ENCODE data around the gene DUOX1.
"Not testable (repeated sequence)": the region's sequence is repeated elsewhere in the genome, so short reads cannot be mapped to it uniquely, and the experiment has no call there.

Gene DUOX1

DNA sequence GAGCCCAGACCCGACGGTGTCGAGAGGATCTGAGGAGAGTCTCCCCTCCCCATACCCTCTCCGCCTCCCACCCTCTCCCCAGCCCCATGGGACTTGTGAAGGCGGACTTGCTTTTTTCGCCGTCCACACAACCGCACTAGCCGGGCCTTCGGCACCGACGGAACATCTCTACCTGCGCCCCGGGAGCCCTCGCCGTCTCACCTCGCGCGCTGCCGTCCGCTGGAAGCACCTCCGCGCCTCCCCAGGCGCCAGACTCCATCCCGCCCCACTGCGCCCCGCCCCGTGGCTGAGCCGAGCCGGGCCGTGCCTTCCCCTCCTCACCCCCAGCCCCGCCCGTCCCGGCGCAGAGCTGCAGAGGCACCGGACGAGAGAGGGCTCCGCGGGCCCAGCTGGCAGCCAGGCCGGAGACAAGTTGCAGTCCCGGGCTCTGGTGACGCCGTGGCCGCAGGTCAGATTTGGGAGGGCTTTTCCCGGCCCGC, at the start of gene DUOX1, which contains the start of gene DUOXA1:
TSS of gene DUOX1 (plus strand) at position 344 of the 479 bp plus-strand sequence. CDS start 1,973 bp downstream, outside the sequence.
TSS of gene DUOXA1 (minus strand) at position 229 of the 479 bp plus-strand sequence. CDS start 6,865 bp downstream, outside the sequence.
- DNase-seq = peak; percentile 26

DNA sequence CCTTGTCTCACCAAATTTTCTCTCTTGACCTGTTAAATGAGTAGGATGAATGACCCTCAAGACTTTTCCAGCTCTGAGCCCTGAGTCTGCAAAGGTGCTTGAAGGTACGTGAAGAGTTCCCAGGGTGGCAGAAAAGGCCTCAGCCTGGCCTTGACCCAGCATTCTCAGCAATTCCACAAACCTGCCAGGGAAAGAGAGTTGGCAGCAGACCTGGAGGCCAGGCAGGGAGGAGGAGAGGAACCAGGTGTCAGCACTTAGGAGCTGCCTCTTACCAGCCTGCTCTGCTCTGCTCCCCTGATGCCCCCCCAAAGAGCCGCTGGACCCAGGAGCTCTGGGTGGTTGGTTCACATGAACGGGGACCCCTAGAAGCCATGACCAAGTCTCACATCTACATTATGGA, 49.2 kb upstream of the DUOX1 start:
- not testable (repeated sequence) for DNase-seq

DNA sequence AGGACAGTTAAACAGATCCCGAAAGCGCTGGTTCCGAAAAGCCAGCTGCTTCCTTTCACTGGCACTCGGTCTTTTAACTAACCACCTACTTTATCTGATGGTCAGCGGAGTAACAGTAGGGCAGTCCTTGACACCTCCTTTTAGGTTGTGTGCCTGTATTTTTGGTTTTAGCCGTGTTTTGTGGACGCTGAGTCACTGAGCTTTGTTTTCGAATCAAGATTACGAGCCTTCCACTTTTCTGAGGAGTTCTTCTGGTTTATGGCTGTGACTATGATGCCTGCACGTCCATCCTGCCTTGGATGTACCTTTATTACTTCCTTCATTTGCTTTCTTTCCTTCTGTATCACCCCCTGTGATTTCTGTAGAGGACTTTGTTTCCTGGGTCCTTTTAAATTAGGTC, 47.4 kb upstream of the DUOX1 start:
- DNase-seq = not testable (repeated sequence)

DNA sequence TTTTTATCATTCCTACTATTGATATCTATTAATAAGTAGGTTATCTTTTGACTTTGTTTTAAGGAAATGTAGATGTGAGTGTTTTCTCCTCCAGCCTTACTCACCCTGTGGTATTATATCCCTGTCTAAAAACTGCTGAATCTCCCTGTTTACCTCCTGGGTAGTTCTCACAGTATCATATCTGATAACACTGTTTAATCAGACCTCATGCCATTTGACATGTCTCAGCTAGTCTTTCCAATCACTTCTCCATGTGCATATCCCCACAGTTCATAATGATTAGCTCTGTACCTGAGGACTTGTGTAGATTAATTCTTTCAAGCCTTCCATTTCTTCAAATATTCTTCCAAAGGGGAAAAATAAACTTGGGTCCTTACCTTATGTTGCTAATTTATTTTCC, 46.6 kb upstream of the DUOX1 start:
- no peak for DNase-seq

DNA sequence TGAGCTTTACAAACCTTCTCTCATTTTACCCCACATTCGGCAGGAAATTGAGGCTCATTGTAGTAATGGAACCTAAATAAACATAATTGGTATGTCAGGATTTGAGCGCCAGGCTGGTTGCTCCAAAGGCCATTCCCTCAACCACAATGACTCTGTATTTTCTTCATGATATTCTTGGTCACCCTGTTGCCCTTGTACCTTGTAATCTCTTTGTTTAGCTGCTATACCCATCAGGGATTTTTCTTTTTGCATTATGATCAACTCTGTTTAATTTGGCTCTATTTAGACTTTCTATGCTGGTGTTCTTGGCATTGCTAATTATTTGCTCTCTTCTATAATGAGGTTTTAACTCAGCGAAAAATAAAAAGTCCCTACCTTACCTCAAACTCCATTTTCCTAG, 45.6 kb upstream of the DUOX1 start:
- DNase-seq = no peak

DNA sequence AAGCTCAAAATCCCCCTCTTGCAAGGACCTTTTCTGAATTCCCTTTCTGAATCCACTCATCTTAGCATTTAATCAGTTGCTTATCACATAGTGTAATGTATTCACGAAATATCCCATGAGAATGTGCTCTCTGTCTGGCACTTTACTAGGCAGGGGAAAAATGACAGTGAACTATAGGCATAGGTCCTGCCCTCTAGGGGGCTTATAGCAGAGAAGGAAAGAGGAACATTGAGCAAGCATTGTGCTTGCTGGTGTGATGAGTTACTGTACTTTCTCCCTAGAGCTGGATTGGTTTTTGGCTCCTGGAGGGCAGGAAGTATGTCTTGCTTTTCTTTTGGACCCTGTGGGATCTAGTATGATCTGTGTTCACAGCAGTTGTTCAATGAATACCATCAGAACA, 42.3 kb upstream of the DUOX1 start:
- no peak for DNase-seq

DNA sequence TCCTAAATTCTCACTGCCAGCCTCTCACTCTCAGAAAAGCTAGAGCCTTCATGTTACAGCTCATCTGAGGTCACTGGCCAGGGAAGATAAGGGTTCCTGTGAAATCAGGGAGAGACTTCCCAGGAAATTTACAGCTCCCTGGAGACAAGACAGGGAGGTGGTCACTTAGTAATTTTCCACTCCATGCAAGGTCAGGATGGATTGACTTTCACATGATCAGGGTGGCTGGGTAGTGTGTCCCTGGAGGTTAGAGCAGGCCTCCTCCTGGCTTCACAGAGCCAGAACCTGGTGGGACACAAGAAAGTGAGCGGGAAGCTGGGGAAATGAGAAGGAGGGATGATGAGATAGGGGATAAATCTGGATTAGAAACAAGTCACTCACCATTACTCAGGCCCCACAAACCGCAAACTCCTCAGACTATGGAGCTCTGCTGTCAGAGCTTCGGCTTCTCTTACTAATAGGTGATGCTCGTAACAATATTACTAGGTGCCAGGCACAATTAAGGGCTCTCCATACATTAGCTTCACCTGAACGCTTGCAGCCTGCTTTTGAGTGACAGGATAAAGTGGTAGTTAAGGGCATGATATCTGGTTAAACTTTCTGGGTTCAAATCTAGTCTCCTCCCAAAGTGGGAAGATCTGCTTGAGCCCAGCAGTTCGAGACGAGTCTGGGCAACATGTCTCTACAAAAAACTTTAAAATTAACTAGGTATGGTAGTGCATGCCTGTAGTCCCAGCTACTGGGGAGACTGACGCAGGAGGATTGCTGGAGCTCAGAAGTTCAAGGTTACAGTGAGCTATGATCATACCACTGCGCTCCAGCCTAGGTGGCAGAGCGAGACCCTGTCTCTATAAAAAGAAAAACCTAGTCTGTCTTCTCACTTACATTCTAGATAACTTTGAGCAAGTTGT, 40.7 kb upstream of the DUOX1 start:
- DNase-seq = no peak

DNA sequence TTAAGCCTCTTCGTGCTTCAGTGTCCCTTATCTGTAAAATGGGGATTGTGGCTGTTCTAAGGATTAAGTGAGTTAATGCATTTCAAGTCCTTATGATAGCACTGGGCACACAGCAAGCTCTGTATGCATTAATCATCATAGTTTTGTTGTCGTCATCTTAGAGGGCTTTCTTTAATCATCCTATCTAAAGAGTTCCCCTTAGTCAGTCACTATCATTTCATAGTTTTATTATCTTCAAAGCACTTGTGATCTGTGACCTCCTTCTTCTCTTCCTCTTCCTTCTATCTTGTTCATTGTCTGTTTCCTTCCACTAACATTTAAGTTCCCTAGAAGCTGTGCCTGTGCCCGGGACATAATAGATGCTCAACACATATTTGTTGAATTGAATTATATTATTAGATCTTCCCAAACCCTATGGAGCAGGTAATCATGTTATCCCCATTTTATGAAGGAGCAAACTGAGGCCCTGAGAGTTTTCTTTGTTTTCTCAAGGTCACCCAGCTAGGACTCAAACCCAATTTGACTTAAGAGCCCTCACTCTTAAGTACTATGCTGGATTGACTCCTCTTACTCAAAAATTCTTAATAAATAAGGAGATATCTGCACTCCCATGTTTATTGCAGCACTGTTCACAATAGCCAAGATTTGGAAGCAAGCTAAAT, 40.0 kb upstream of the DUOX1 start:
- DNase-seq = no peak

DNA sequence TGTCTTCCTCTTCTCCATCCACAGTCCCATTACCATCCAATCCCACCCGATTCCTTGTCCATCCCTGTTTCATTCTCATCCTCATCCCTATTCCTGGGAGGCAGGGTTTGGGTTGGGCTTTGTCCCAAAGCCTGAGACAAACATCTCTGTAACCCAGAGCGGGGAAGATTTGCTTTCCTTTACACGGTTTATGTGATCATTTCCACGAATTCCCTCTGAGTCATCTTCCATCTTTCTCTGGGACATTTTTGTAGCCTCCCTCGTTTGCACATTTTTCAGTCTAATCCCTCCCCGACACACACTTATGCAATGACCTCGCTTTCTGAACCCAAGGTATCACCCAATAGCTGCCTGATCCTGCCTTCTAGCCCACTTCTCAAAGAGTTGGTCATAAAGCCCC, 38.6 kb upstream of the DUOX1 start:
- DNase-seq = no peak

DNA sequence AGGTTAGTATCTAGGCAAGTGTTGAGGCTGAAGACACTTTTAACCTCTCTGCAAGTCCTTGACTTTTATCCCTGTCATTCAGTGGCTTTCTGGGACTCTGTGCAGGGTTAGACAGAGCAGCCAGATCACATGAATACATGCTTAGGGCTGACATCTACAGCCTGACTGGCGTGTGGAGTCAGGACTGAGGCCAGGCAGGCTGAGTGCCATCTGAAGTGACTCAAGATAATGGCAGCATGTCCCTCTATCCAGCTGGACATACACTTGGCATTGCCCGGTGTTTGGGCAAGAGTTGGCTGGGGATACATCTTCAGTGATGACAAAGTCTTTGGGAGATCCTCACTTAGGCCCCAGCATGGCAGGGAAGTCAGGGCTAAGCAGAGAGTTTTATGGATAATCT, 38.2 kb upstream of the DUOX1 start:
- no peak for DNase-seq

DNA sequence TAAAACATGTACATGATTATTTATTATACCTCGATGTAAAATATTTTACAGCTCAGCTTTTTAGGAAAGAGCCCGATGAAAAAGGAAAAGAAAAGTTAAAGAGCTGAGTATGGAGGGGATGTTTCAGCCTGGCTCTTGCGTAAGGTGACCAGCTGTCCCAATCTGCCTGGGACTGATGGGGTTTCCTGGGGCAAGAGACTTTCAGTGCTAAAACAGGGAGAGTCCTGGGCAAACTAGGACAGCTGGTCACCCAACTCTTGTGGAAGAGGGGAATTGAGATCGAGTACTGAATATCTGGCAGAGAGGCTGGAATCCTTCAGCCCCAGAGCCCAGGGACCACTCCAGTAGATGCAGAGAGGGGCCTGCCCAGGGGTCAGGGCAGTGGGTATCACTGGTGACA, 36.8 kb upstream of the DUOX1 start:
- no peak for DNase-seq

DNA sequence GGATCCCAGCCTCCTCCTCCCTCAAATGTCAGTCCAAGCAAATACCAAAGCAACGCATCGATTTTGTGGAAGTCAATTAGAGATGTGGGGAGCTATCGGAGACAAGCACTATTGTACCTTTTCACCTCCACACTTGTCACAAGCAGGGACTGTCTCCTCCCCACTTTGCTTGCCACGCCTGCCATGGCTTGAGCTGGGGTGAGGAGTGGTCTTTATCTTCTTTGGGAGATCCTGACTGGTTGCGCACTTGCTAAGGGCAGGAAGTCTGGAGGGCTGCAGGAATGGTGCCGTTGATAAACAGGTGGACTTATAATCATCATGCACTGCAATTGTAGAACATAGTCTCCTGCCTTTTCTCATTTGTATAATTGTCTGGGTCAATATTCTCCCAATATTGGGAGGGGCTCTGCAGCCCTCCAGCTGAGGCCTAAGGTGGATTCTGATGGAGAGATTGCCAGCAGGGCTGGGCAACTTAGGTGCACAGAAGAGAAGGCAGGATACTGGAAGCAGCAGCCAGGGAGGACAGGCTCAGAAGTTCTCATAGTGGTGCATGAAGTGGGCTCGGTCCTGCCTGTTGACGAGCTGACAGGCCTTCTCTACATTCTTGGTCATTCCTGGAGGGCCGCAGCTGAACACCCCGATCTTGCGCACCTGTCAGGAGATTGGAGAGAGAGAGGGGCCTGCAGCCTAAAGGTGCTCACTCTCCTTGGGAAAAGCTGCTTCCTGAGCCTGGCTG, 36.0 kb upstream of the DUOX1 start:
- no peak for DNase-seq

DNA sequence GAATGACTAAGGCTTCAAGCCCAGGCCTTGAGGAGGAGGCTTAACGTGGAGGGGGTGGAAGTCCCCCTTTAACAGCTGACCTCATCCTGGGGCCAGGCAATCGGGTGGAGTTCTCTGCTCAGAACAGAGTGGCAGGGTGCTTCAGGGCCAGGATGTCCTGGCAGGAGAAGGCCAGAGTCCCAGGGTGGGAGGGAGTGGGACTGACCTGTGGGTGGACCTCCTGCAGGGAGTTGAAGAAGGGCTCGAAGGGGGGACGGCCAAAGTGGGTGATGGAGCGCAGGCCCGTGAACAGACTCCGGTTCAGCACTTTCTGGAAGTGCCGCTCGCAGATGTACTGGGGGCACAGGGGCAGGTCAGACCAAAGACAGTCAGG, 35.5 kb upstream of the DUOX1 start:
- no peak for DNase-seq

DNA sequence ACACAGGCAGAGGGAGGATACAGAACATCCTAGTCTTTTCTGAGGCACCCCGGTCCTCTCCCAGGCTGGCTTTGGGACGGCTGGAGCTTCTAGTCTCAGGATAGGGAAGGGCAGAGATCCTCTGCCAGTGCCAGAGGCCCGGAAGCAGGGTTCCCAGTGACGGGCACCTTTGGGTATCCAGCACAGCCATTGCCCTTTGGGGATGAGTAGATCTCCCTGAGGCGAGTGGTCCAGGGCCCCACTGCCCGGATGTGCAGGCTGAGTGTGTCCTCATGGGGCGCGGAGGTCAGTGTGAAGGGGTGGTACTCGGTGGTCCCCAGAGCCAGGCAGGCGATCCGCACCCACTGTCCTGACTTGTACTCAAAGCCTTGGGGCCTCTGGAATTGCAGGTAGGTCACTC, 34.1 kb upstream of the DUOX1 start:
- DNase-seq = no peak

DNA sequence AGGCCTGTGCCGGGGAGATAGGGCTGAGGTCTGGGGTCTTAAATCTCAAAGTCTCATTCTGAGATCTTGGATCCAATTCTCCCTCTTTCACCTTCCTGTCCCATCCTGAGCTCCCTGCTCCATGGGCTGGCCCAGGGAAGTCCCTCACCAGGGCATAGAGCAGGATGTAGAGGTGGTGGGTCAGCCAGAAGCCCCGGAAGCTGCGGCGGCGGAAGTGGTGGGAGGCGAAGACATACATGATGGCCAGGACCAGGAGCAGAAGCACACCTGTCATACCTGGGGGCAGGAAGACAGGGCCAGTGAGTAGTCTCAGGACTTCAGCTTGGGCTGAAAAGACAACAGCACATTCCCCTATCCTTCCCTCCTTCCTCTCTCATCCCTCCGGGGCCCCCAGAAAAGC, 32.3 kb upstream of the DUOX1 start:
- no peak for DNase-seq

DNA sequence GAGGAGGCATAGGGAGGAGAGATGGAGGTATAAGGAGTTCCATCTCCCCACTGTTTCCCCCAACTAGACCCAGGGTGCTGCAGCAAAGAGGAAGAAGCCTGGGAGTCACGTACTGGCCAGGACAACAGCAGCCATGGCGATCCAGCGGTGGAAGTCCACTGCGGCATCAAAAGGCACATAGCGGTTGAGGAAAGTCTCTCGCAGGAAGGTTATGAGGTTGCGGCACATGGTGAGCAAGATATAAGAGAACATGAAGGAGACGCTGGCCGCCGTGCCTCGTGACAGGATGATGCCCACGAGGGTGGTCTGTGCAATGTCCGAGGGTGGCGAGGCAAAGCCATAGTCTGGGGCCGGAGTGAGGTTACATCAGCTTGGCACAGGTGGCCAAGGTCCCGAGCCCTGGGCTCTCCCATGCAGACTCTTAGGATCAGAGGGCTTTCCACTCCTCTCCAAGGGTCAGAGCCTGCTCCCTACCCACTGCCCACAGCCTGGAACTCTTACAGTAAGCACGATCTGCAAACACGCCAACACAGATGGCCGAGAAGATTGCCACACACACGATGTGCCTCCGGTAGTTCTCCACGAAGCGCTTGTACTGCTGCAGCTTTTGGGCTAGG, 30.1 kb upstream of the DUOX1 start:
- no peak for DNase-seq

DNA sequence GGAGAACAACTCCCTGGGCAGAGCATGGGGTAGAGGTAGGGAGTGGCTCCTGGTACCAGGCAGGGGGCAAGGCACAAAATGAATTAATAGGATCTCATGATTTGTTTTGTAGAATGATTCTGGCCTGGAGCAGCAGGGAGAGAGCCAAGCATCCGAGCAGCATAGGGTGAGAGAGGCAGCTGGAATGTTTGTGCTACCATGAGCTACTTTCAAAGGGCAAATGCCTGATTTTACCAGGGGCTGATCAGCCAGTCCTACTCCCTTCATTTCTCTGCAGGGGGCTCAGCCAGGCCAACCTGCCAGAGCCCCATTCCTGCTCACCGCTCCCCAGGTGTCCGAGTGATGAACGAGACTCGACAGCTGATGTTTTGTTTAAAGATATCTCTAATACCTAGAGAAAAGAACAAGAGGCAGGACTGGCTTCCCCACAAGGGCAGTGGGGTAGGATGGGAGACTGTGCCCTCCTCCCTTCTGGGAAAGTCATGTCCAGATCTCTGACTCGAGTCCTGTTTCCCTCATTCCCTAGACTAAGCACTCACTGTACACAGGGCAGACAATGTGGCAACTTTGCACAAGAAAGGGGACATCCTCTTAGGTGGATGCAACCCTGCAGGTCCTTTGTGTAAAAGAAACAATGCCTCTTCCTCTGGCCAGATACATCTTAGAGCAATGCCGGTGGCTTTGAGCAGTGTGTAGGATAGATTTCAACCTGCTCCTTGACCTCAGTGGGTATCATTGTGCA, 28.7 kb upstream of the DUOX1 start:
- DNase-seq = no peak

DNA sequence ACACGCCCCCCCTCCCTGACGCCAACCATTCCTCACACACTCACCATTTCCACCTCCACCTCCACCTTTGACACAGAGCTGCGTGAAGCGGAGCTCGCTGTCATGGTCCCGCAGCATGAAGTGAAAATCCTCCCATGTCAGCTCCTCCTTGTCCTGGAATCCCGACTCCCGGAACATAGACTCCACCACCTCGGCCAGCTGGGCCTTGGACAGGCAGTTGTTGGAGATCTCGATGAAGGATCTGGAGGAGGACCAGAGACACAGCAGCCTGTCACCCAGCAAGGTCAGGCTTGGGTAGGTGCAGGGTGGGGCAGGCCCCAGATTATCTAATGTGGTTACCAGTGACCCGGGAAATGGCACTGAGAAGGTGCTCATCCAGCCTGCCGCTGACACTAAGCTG, 28.0 kb upstream of the DUOX1 start:
- no peak for DNase-seq

DNA sequence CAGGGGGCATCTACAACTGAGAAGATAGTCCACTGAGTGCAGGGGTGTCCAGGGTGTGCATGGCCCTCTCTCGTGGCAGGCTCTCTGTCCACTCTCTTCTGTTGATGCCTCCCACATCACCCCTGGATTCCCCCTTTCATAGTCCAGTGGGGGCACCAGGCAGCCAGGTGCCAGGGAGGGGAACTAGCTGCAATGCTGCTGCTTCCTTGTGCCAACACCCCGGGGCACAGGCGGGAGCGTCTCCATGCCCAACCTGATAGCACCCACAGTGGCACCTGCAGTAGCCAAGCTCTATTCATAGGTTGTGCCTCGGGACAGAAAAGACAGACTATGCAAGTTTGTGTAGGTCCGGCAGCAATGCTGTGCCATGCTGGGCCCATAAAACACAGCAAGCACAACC, 27.6 kb upstream of the DUOX1 start:
- no peak for DNase-seq

DNA sequence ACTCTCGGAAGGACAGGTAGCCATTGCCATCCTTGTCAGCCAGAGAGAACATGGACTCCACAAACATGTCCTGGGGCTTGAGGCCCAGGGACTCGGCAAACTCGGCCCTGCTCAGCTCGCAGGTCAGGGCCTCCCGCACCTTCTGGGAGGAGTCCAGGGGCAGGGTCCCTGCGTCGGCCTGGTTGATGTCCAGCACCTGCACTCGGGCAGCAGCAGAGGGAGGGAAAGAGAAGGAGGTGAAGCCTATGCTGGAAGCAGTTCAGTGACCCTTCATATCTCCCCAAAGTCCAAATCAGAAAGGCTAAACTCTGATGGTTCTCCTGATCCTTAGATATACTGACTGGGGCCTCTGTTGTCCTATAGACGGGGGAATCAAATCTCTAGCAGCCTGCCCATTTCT, 25.6 kb upstream of the DUOX1 start:
- DNase-seq = not testable (repeated sequence)

DNA sequence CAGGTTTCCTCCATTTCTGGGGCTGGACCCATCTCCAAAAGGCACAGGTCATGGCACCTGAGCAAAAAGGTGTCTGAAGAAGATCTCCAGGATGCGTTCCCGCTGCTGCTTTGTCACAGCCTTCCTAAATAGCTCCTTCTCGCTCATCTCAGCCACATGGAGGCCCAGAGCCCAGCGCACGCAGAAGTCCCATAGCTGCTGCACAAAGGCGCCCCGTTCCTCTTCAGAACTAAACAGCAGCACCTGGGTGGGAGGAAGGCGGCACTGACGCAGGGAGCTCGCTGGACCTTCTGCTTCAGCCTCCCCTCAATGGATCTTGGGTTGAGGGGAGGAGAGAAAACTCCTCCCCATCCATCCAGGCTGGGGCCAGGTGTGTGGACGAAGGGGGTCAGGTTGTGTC, 24.2 kb upstream of the DUOX1 start:
- no peak for DNase-seq

Measured in NCI-H1436 (cell line).